Kidney epithelial cell (primary cell): ENCODE results near the gene POLR2H. TPM values are rescaled to one million over a fixed set of nuclear protein-coding genes. Genes with fewer than 3 reads are reported as not detected.

Experiments
- DNase-seq: peaks from one replicate; pipeline ENCODE4 v3.0.0-alpha.2; 2010; ENCODE audit warnings: low read depth
- H3K27me3 ChIP-seq: 2 replicates; pipeline ENCODE4 v1.6.0; 2011; ENCODE audit warnings: low read length; ENCODE audit not compliant: control insufficient read depth, insufficient read depth
- H3K36me3 ChIP-seq: 2 replicates; pipeline ENCODE4 v1.5.1; 2011; ENCODE audit warnings: low read length; ENCODE audit not compliant: control insufficient read depth, insufficient read depth
- H3K4me3 ChIP-seq: 2 replicates; pipeline ENCODE4 v1.5.1; 2011; ENCODE audit warnings: low read depth, mild to moderate bottlenecking, control low read depth, low read length
- CTCF ChIP-seq: IDR thresholded peaks from 2 replicates; pipeline ENCODE4 v1.5.1; 2011; ENCODE audit warnings: mild to moderate bottlenecking, moderate library complexity, low read length, control low read depth, inconsistent platforms; ENCODE audit not compliant: insufficient read depth, poor library complexity, severe bottlenecking
- total RNA-seq: library from RNA; depleted of rRNA; stranded (reverse); fragments of >200 nt; gene quantifications from 2 replicates; pipeline ENCODE4 v1.2.3, GENCODE V29; 2015

POLR2H gene
- total RNA-seq, 1 donor from 2014 or later = 79.8 TPM

DNA sequence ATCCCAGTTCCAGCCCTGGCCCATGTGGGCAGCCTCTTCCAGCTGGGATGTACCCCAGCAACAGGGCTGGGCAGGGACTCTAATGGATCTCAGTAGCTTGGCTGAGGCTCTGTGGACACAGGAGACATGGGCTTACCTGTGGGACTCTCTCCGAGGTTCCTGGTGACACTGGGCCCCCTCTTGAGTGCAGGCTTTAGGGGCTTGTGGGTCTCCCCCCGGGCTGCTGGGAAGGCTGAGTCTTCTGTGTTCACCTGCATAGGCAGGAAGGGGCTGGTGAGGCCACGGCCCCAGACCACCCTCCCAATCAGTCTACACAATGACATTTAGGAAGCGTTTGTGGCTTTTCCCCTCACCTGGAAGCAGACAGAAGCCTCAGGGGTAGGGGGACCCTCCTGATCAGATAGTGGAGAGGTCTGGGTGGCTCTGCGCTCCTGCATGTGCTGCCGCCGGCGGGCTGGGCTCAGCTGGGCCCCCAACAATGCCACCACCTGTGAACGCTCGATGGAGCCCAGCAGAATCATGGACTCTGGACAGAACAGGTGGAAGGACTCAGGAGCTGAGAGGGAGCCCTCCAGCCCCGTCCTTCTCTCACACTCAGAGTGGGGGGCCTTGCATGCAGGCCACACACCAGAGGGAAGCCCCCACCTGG, 8.5 kb upstream of the POLR2H start:
- H3K36me3 ChIP-seq = peaks cover 1% of the 10 kb centered on the region
- TF ChIP-seq CTCF = no peak
- DNase-seq = no peak
- no peaks in the 10 kb centered on the region for H3K27me3 ChIP-seq
- no peak overlapping the region for H3K4me3 ChIP-seq

- no peak overlapping the region for H3K4me3 ChIP-seq
- no peaks in the 10 kb centered on the region for H3K27me3 ChIP-seq
- peaks cover 1% of the 10 kb centered on the region for H3K36me3 ChIP-seq
- no peak for DNase-seq
- TF ChIP-seq CTCF = no peak
Observed at GRCh38 chr3:184353546-184353941, 8.0 kb upstream of the POLR2H start.

- no peak for DNase-seq
- Histone ChIP-seq H3K27me3 (no peaks in the 10 kb centered on the region), H3K36me3 (peaks cover 1% of the 10 kb centered on the region), H3K4me3 (no peak overlapping the region)
- TF ChIP-seq CTCF = peak; percentile 91
Observed at GRCh38 chr3:184354121-184354728, 7.3 kb upstream of the POLR2H start.

DNA sequence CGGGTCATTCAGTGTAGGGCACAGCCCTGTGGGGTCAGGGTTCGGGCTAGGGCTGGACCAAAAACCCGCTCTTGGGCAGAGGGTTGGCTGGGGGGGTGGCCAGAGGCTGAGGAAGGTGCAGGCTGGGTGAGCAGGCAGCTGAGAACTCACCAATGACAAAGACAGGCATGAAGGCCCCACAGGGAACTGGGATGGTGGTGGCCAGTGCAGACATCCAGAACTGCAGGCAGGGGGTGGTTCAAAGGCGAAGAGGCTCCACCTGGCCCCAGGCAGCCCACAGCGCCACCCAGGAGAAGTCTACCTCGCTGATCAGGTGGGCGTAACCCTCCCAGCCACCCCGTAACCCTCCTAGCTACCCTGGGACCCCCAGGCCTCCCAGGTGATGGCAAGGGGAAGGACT, 6.8 kb upstream of the POLR2H start:
- TF ChIP-seq CTCF = no peak
- Histone ChIP-seq H3K4me3 (no peak overlapping the region), H3K36me3 (peaks cover 1% of the 10 kb centered on the region), H3K27me3 (no peaks in the 10 kb centered on the region)
- DNase-seq = no peak

GRCh38 chr3:184355261-184356040, 6.1 kb upstream of the POLR2H start:
- H3K27me3 ChIP-seq = no peaks in the 10 kb centered on the region
- H3K4me3 ChIP-seq = no peak overlapping the region
- DNase-seq = no peak
- H3K36me3 ChIP-seq = peaks cover 1% of the 10 kb centered on the region
- no peak for TF ChIP-seq CTCF
